GM21576 (cell line): Measurements from ENCODE around the gene ENPP7.

Experiments
- ATAC-seq: cut with Tn5 transposase; IDR thresholded peaks from one replicate; pipeline ENCODE4 v1.9.1; 2021; ENCODE audit warnings: mild to moderate bottlenecking, moderate library complexity; ENCODE audit not compliant: unreplicated experiment

ENPP7 gene

GRCh38 chr17:79730437-79730768, 340 bp upstream of the ENPP7 start:
- no peak for ATAC-seq

- ATAC-seq, result no peak
Observed at GRCh38 chr17:79732254-79732653, 1.5 kb downstream of the ENPP7 start.

- ATAC-seq, result no peak
Observed at GRCh38 chr17:79732804-79733691, 2.3 kb downstream of the ENPP7 start.

GRCh38 chr17:79733692-79734070, 2.9 kb downstream of the ENPP7 start:
- no peak for ATAC-seq

GRCh38 chr17:79735096-79735495, 4.4 kb downstream of the ENPP7 start:
- ATAC-seq, result no peak

- ATAC-seq, result no peak
Observed at GRCh38 chr17:79737046-79737921, 6.5 kb downstream of the ENPP7 start.

- no peak for ATAC-seq
Observed at GRCh38 chr17:79737922-79738578, 7.3 kb downstream of the ENPP7 start.

GRCh38 chr17:79738643-79739042, 7.9 kb downstream of the ENPP7 start:
- ATAC-seq, result no peak

GRCh38 chr17:79739148-79740062, 8.7 kb downstream of the ENPP7 start:
- ATAC-seq, result no peak

GRCh38 chr17:79740413-79740812, 9.7 kb downstream of the ENPP7 start:
- no peak for ATAC-seq

GRCh38 chr17:79741401-79741750, 10.6 kb downstream of the ENPP7 start:
- no peak for ATAC-seq

GRCh38 chr17:79741751-79742588, 11.2 kb downstream of the ENPP7 start:
- no peak for ATAC-seq

- no peak for ATAC-seq
Observed at GRCh38 chr17:79742589-79742918, 11.8 kb downstream of the ENPP7 start.

GRCh38 chr17:79742951-79743476, 12.3 kb downstream of the ENPP7 start:
- ATAC-seq, result no peak

GRCh38 chr17:79743614-79744013, 12.9 kb downstream of the ENPP7 start:
- ATAC-seq, result no peak

GRCh38 chr17:79745641-79746105, 14.9 kb downstream of the ENPP7 start:
- ATAC-seq, result no peak

GRCh38 chr17:79746889-79747507, 16.3 kb downstream of the ENPP7 start:
- ATAC-seq, result no peak

GRCh38 chr17:79747508-79748294, 17.0 kb downstream of the ENPP7 start:
- ATAC-seq, result no peak
